GM21423 (cell line): ENCODE data around the gene KCNAB2.
"Not testable (repeated sequence)": the region's sequence is repeated elsewhere in the genome, so short reads cannot be mapped to it uniquely, and the experiment has no call there.

Source experiments
- ATAC-seq: cut with Tn5 transposase; IDR thresholded peaks from one replicate; pipeline ENCODE4 v1.9.1; 2021; ENCODE audit warnings: mild to moderate bottlenecking, moderate library complexity; ENCODE audit not compliant: unreplicated experiment

Gene KCNAB2

DNA sequence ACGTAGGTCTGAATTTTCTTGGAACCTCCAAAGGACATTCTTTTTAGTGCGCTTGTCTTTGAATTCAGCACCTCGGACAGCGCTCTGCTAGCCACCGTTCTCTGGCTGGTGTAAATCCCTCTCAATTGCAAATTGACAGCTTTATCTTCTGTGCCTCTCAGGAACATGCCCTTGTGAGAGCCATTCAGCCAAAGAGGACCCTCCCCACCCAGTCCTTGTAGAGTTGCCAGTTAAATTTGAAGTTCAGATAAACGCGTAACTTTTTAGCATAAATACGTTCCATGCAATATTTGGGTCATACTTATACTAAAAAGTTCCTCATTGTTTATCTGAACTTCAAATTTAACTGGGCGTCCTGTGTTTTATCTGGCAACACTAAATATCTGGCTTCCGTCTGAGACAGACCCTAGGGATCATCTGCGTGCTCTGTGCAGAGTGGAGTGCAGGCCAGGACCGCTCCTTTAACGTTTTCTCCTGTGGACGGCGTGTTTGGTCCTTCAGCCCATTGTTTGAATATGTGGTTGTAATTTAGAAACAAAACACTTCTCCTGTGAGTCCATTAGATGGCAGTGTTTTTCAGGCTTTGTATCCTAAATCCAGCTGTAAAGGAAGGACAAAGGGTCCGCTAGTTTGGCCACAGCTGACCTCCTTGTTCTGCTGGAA lies 7.0 kb downstream of the KCNAB2 start:
- no peak for ATAC-seq

DNA sequence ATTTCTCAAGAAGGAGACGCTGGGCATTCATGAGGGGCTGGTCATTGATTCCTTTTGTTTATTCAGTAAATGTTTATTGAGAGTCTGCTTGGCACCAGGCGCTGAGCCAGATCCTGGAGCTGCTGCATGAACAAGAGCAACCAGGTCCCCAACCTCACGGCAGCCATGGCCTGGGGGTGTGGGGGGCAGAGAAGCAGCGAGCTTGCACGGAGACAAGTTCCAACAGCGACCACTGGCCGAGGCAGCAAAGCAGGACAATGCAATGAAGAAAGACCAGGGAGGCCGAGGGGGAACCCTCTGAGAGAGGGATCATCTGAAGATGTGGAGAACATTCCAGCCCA lies 7.5 kb downstream of the KCNAB2 start:
- no peak for ATAC-seq

DNA sequence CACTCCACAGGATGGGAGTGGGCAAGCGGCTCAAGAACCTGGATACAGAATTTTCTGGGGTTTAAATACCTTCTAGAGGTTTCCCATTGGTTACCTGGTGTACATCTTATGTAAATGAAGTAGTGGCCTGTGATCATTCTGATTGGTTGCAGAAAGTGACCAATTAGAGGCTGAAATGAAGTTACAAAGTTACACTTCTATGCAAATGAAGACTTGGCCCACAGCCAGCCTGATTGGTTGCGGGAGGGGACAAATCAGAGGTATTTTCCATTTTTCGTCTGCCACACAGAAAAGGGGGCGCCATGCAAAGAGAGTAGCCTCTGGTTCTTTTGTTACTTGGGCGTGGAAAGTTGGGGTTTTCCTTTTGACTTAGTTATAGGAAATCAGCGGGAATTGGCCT lies 8.9 kb downstream of the KCNAB2 start:
- no peak for ATAC-seq

- ATAC-seq: no peak
These were observed 10.9 kb downstream of the KCNAB2 start for GRCh38 chr1:6056572-6056948.

- ATAC-seq: no peak
These were observed 11.6 kb downstream of the KCNAB2 start for GRCh38 chr1:6057170-6057845.

DNA sequence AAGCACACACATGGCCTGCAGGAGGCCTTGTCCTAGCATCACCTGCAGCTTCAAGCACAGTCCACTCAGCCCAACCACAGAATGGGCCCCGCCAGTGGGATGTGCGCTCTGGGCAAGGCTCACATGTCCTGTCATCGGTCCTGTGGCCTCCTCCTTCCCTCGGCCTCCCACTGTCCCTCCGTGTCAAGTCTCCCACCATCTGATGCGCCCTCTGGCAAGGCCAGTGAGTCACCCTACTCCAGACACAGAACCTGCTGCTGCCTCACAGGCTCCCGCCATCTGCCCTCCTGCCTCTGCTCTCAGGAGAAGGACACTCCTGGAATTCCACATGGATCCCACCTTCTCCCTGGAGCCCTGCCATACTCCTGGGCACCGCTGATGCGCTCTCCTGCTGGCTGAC lies 14.2 kb downstream of the KCNAB2 start:
- ATAC-seq: no peak

- no peak for ATAC-seq
These were observed 17.0 kb downstream of the KCNAB2 start for GRCh38 chr1:6062670-6063069.

DNA sequence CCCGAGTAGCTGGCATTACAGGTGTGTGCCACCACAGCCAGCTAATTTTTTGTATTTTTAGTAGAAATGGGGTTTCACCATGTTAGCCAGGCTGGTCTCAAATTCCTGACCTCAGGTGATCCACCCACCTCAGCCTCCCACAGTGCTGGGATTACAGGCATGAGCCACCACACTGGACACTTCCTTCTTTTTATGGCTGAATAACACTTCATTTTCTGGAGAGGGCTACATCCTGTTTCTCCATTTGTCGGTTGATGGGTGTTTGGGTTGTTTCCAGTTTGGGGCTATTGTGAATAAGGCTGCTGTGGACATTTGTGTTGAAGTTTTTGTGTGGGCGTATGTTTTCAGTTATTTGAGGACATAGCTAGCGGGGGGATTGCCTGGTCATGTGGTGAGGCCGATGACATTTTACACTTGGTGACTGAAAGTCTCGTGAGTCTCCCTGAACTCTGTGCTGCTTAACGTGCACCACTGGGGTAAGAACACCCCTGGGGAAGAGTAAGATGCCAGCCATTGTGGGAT lies 17.9 kb downstream of the KCNAB2 start:
- not testable (repeated sequence) for ATAC-seq

DNA sequence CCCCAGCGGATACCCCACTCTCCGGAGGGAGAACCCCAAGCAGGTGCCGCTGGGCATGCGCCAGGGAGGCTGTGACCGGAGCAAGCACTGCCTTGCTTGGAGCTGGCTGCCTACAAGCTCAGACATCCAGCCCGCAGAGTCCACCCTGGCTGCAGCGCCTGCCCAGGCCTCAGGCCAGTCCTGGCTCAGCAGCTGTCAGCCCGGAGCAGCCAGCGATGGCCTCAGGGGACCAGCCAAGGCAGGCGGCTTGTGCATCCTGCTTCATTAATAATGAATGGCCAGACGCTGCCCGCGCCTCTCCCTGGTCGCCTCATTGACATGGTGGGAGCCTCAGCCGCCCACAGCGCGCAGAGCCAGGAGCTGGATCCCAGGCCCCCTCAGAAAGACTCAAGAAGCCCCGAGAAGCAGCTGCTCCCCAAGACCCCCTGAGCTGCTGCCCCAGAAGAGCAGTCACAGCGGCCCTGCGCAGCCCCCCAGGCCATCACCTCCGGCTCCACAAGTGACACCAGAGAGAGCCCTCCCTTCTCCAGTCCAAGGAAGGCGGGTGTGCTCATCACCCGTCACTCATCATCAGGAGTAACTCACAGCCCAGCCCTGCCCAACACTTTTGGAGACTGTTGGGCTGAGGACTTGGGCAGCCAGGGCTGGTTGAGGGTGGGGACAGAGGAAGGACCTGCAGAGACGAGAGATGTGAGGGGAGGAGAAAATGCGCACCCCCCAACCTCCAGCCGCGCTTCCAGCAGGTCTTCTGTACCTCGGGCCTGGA lies 19.6 kb downstream of the KCNAB2 start:
- ATAC-seq: no peak

DNA sequence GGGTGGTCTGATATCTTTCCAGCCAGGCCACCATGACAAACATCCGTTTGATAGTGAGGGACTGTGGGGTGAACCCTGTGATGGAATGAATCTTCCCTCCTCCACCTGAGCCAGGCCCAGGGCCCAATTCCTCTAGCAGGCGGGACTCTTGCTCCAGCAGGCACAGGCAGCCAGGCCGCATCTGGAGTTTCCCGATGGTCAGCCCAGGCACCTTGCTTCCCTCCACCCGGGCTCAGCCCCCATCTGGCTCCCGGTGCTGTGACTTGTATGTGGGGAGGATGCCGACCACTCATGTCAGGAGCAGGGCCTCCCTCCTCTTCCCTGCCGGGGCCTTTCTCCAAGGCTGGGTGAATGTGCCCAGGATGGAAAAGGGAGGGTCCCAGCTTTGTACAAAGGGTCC lies 21.0 kb downstream of the KCNAB2 start:
- no peak for ATAC-seq

- ATAC-seq: no peak
These were observed 22.4 kb downstream of the KCNAB2 start for GRCh38 chr1:6068073-6068472.

DNA sequence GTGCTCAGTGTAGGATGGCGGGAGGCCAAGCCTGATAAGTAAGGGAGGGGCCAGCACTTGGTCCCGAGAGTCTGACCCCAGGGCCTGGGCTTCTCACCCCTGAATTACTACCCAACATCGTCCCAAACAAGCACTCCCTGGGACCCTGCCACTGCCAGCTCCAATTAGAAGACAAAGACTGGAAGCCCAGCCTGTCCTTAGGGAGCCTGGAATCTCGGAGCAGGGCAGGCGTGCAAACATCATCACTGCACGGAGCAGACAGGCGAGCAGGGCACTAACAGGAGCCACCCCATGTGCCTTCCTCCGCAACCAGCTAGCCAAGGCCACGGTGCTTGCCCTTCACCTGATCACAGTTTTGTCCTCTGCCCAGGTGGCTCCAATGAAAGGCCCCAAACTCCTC lies 23.2 kb downstream of the KCNAB2 start:
- ATAC-seq: no peak

DNA sequence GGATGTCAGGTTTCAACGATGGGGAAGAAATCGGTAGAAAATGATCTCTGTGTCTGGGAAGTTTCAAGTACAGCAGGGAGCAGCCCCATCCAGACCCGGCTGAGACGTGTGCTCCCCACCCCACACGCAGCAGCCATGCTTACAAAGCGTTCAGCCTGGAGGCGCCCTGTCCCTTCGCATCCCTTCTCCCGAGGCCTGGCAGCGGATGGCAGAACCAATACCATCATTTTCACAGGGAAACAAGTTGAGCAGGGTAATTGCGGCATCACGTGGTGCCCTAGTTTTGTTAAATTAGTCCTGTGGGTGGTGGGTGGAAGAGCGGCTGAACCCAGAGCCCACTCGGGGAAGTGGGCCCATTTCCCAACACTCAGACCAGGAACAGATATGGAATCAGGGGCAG lies 23.9 kb downstream of the KCNAB2 start:
- ATAC-seq: no peak

DNA sequence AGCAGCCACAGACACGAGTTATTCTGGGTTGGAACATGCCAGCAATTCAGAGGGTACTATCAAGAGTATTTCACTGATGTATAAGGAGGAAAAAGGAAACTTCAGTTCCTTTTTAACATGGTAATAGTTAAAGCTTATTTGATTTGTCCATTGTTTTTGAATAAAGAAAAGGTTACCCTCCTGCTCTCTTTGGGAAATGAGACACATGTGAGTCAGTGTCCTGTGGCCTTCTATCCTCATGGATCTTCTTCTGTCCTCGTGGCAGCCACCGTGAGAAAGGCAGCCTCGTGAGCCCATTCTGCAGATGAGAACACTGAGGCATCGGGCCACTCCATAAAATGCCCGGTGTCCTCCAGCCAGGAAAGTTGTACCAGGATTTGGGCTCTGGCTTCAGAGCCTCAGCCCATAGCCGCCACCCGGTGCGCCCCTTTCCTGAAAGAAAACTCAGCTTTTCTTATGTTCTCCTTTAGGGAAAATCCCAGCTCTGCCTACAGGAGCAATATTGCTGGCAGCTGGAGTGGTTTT lies 24.8 kb downstream of the KCNAB2 start:
- ATAC-seq: no peak

DNA sequence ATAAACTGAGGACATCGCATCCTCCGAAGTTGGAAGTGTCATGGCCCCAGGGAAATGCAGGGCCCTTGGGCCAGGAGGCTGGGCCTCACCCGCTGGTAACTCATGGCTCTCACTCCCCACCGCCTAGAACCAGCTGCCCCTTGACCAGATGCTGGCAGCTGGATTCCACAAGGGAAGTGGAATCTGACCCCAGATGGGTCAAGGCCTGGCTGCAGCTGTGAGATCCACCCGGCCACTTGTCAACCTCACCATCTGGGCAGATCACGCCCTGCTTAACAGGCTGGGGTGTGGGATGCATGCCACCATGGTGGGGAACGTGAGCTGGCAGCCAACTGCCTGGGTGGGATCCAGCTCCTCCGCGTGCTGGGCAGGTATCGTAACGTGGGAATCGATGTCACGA lies 25.5 kb downstream of the KCNAB2 start:
- no peak for ATAC-seq

- no peak for ATAC-seq
These were observed 27.2 kb downstream of the KCNAB2 start for GRCh38 chr1:6072774-6073479.

GRCh38 chr1:6073480-6074053 lies 27.9 kb downstream of the KCNAB2 start:
- ATAC-seq: no peak

DNA sequence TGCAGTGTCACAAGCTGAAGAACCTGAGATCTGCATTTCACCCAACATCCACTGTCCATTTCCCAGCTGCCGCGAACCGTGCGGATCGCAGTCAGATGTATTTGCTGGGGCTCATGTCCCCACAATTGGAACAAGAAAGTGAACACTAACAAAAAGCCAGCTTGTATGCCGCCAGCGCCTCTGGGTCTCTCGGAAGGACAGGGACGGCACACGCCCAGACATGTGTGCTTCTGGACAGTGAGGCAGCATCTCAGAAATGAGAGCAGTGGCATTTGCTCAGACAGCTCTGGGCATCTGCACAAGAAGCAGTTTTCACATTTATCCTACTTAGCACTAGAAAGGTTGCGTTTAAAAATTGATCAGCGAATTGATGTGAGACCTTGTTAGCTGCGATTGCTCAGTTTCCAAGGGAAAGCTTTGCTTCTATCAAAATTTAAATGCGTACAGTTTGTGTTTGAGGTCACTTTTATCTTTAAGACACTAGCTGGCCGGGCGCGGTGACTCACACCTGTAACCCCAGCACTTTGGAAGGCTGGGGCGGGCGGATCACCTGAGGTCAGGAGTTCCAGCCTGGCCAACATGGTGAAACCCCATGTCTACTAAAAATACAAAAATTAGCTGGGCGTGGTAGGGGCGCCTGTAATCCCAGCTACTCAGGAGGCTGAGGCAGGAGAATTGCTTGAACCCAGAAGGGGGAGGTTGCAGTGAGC lies 28.7 kb downstream of the KCNAB2 start:
- ATAC-seq: no peak

DNA sequence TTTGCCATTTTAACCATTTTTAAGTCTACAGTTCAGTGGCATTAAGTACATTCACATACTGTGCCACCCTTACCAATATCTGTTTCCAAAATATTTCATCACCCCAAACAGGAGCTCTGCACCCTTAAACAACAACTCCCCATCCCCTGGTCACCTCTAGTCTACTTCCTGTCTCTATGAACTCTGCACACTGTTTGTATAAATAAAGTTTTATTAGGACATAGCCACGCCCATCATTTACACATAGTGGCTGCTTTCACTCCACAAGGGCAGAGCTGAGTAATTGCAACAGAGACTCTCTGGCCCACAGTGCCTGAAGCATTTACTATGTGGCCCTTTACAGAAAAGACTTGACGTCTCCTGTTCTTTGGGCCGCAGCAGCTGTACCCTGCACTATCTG lies 30.1 kb downstream of the KCNAB2 start:
- no peak for ATAC-seq

GRCh38 chr1:6077061-6077460 lies 31.4 kb downstream of the KCNAB2 start:
- ATAC-seq: not testable (repeated sequence)
